Loucy (cell line): Measurements from ENCODE around the gene PPP1R13B.

ENCODE experiments used
- H2AFZ ChIP-seq: fragments of 200-600 bp; sonication (generic); 2 replicates; pipeline ENCODE4 v1.6.0; 2016; ENCODE audit warnings: antibody characterized with exemption, mild to moderate bottlenecking, low read length, moderate library complexity
- H3F3A ChIP-seq: fragments of 200-600 bp; 2 replicates; pipeline ENCODE4 v1.6.0; 2016; ENCODE audit warnings: antibody characterized with exemption, low read depth, mild to moderate bottlenecking
- H3K27me3 ChIP-seq: fragments of 200-600 bp; sonication (generic); 2 replicates; pipeline ENCODE4 v1.6.1; 2014; ENCODE audit warnings: low read length, mild to moderate bottlenecking; ENCODE audit not compliant: insufficient read depth, poor library complexity, severe bottlenecking
- H3K36me3 ChIP-seq: fragments of 200-600 bp; sonication (generic); 2 replicates; pipeline ENCODE4 v1.6.1; 2016; ENCODE audit warnings: low read length; ENCODE audit not compliant: insufficient read depth
- H3K4me1 ChIP-seq: fragments of 200-600 bp; sonication (generic); 2 replicates; pipeline ENCODE4 v1.5.1; 2014; ENCODE audit warnings: low read length, mild to moderate bottlenecking; ENCODE audit not compliant: insufficient read depth, poor library complexity, severe bottlenecking
- H3K4me2 ChIP-seq: fragments of 200-600 bp; sonication (generic); 2 replicates; pipeline ENCODE4 v1.6.0; 2014; ENCODE audit warnings: antibody characterized with exemption, low read length, low read depth, mild to moderate bottlenecking; ENCODE audit not compliant: poor library complexity, severe bottlenecking
- H3K4me3 ChIP-seq: fragments of 200-600 bp; sonication (generic); 2 replicates; pipeline ENCODE4 v1.5.1; 2014; ENCODE audit warnings: low read length, mild to moderate bottlenecking, mixed read lengths; ENCODE audit not compliant: poor library complexity, severe bottlenecking
- H3K79me2 ChIP-seq: fragments of 200-600 bp; sonication (generic); 2 replicates; pipeline ENCODE4 v1.6.1; 2014; ENCODE audit warnings: low read length; ENCODE audit not compliant: insufficient read depth
- H3K9ac ChIP-seq: fragments of 200-600 bp; sonication (generic); 2 replicates; pipeline ENCODE4 v1.6.0; 2014; ENCODE audit warnings: mild to moderate bottlenecking, low read depth, low read length, moderate library complexity; ENCODE audit not compliant: poor library complexity, severe bottlenecking
- H3K9me2 ChIP-seq: fragments of 200-600 bp; sonication (generic); replicated peaks from 2 replicates; pipeline ENCODE4 v1.6.1; 2016; ENCODE audit warnings: low read depth, low read length, mixed read lengths
- H3K9me3 ChIP-seq: fragments of 200-600 bp; sonication (generic); 2 replicates; pipeline ENCODE4 v1.6.1; 2014; ENCODE audit warnings: mild to moderate bottlenecking, antibody characterized with exemption, low read length, low read depth; ENCODE audit not compliant: insufficient read depth
- H4K20me1 ChIP-seq: fragments of 200-600 bp; sonication (generic); 2 replicates; pipeline ENCODE4 v1.6.0; 2014; ENCODE audit warnings: antibody characterized with exemption, low read length, mild to moderate bottlenecking; ENCODE audit not compliant: insufficient read depth, poor library complexity, severe bottlenecking
- CTCF ChIP-seq: fragments of 200-600 bp; sonication (generic); conservative IDR thresholded peaks from 2 replicates; pipeline ENCODE4 v1.5.1; 2014; ENCODE audit warnings: mild to moderate bottlenecking, antibody characterized with exemption, low read length
- EZH2phosphoT487 ChIP-seq: fragments of 200-600 bp; IDR thresholded peaks from 2 replicates; pipeline ENCODE4 v1.6.1; 2018; ENCODE audit warnings: antibody characterized with exemption, mild to moderate bottlenecking, moderate library complexity, borderline replicate concordance

The PPP1R13B gene

GRCh38 chr14:103875010-103875409 lies 27.6 kb upstream of the PPP1R13B start:
- H3K4me2 ChIP-seq: no peak overlapping the region
- H3F3A ChIP-seq: no peaks in the 10 kb centered on the region
- H2AFZ ChIP-seq: 0 out of 2 replicates have a peak overlapping the region, but pooled peaks have one; percentile 39

GRCh38 chr14:103872481-103873113 lies 25.2 kb upstream of the PPP1R13B start:
- no peaks in the 10 kb centered on the region for H3K9me3 ChIP-seq
- H3K27me3 ChIP-seq: no peaks in the 10 kb centered on the region
- peak overlapping the region; percentile 29 for H3K4me2 ChIP-seq
- H3K9me2 ChIP-seq: no peaks in the 10 kb centered on the region
- H4K20me1 ChIP-seq: no peaks in the 10 kb centered on the region
- H3K4me3 ChIP-seq: peak overlapping the region; percentile 60
- H3K4me1 ChIP-seq: peaks cover 3% of the 10 kb centered on the region
- TF ChIP-seq EZH2phosphoT487 (no peak), CTCF (no peak)
- H3K9ac ChIP-seq: peak overlapping the region; percentile 71
- H3K36me3 ChIP-seq: no peaks in the 10 kb centered on the region
- peak overlapping the region; percentile 62; the same call in 1 of the 2 replicates for H2AFZ ChIP-seq
- H3K79me2 ChIP-seq: no peaks in the 10 kb centered on the region
- H3F3A ChIP-seq: no peaks in the 10 kb centered on the region

More at GRCh38 chr14:103875010-103875409, 27.6 kb upstream of the PPP1R13B start:
- H4K20me1 ChIP-seq: no peaks in the 10 kb centered on the region
- no peaks in the 10 kb centered on the region for H3K36me3 ChIP-seq
- H3K9me3 ChIP-seq: no peaks in the 10 kb centered on the region
- no peaks in the 10 kb centered on the region for H3K27me3 ChIP-seq
- no peak for TF ChIP-seq CTCF
- TF ChIP-seq EZH2phosphoT487: no peak
- peaks cover 3% of the 10 kb centered on the region for H3K4me1 ChIP-seq
- no peaks in the 10 kb centered on the region for H3K79me2 ChIP-seq
- H3K9ac ChIP-seq: no peak overlapping the region
- no peak overlapping the region for H3K4me3 ChIP-seq
- no peaks in the 10 kb centered on the region for H3K9me2 ChIP-seq

- H2AFZ ChIP-seq: peak overlapping the region; percentile 62; the same call in 1 of the 2 replicates
- H3K9me2 ChIP-seq: no peaks in the 10 kb centered on the region
- peaks cover 3% of the 10 kb centered on the region for H3K4me1 ChIP-seq
- H3F3A ChIP-seq: no peaks in the 10 kb centered on the region
- no peaks in the 10 kb centered on the region for H3K27me3 ChIP-seq
- no peaks in the 10 kb centered on the region for H3K36me3 ChIP-seq
- peak overlapping the region; percentile 29 for H3K4me2 ChIP-seq
- H3K9ac ChIP-seq: peak overlapping the region; percentile 71
- H3K9me3 ChIP-seq: no peaks in the 10 kb centered on the region
- no peak for TF ChIP-seq CTCF
- TF ChIP-seq EZH2phosphoT487: no peak
- H4K20me1 ChIP-seq: no peaks in the 10 kb centered on the region
- no peaks in the 10 kb centered on the region for H3K79me2 ChIP-seq
- peak overlapping the region; percentile 60 for H3K4me3 ChIP-seq
Measured at GRCh38 chr14:103871596-103872480, 24.5 kb upstream of the PPP1R13B start.
